Suprapubic skin (tissue), 4 donors: ENCODE results near the gene SLC6A18. TPM values are rescaled to one million over a fixed set of nuclear protein-coding genes. Genes with fewer than 3 reads are reported as not detected.
"Not testable (repeated sequence)": the region's sequence is repeated elsewhere in the genome, so short reads cannot be mapped to it uniquely, and the experiment has no call there.

Source experiments
- DNase-seq, 2 donors: peaks; one replicate each; pipeline ENCODE4 v3.0.0-alpha.2; 2019; ENCODE audit warnings: low spot score in 2 of 2
- H3K27ac ChIP-seq: fragments of 200-600 bp; sonication (generic); one replicate; pipeline ENCODE4 v1.5.1; 2019
- H3K27me3 ChIP-seq: fragments of 200-600 bp; sonication (generic); one replicate; pipeline ENCODE4 v1.5.1; 2019
- H3K36me3 ChIP-seq: fragments of 200-600 bp; sonication (generic); one replicate; pipeline ENCODE4 v1.5.1; 2019
- H3K4me1 ChIP-seq: fragments of 200-600 bp; sonication (generic); one replicate; pipeline ENCODE4 v1.5.1; 2019
- H3K4me3 ChIP-seq: fragments of 200-600 bp; sonication (generic); one replicate; pipeline ENCODE4 v1.5.1; 2019; ENCODE audit warnings: mild to moderate bottlenecking
- H3K9me3 ChIP-seq: fragments of 200-600 bp; sonication (generic); one replicate; pipeline ENCODE4 v1.5.1; 2019
- CTCF ChIP-seq, 2 donors: fragments of 200-600 bp in 1 of 2; fragments of 450-650 bp in 1 of 2; sonication (generic) in 1 of 2; IDR thresholded peaks; one replicate each; pipeline ENCODE4 v1.5.1; 2016 to 2019; ENCODE audit warnings: antibody characterized with exemption in 2 of 2, mild to moderate bottlenecking in 1 of 2, moderate library complexity in 1 of 2
- EP300 ChIP-seq: sonication (generic); formaldehyde crosslinking; IDR thresholded peaks from one replicate; pipeline ENCODE4 v1.6.1; 2017; ENCODE audit warnings: antibody characterized with exemption
- POLR2A ChIP-seq, 2 donors: fragments of 450-650 bp; IDR thresholded peaks; one replicate each; pipeline ENCODE4 v1.6.1; 2017; ENCODE audit warnings: antibody characterized with exemption in 2 of 2, mild to moderate bottlenecking in 2 of 2, moderate library complexity in 2 of 2
- POLR2AphosphoS5 ChIP-seq, 3 donors: sonication (generic); formaldehyde crosslinking; IDR thresholded peaks; one replicate each; pipeline ENCODE4 v1.6.1; 2017; ENCODE audit warnings: antibody characterized with exemption in 3 of 3
- WGBS: methylation state at CpG from one replicate; pipeline ENCODE4 v1.1.5; 2018; 5-methylcytosine and 5-hydroxymethylcytosine counted together
- total RNA-seq, 4 donors: library from RNA; depleted of rRNA; stranded (reverse); fragments of >200 nt; gene quantifications; one replicate each; pipeline ENCODE4 v1.1.0, GENCODE V29; 2016

SLC6A18 gene
- total RNA-seq, 4 donors from 2014 or later: not detected

DNA sequence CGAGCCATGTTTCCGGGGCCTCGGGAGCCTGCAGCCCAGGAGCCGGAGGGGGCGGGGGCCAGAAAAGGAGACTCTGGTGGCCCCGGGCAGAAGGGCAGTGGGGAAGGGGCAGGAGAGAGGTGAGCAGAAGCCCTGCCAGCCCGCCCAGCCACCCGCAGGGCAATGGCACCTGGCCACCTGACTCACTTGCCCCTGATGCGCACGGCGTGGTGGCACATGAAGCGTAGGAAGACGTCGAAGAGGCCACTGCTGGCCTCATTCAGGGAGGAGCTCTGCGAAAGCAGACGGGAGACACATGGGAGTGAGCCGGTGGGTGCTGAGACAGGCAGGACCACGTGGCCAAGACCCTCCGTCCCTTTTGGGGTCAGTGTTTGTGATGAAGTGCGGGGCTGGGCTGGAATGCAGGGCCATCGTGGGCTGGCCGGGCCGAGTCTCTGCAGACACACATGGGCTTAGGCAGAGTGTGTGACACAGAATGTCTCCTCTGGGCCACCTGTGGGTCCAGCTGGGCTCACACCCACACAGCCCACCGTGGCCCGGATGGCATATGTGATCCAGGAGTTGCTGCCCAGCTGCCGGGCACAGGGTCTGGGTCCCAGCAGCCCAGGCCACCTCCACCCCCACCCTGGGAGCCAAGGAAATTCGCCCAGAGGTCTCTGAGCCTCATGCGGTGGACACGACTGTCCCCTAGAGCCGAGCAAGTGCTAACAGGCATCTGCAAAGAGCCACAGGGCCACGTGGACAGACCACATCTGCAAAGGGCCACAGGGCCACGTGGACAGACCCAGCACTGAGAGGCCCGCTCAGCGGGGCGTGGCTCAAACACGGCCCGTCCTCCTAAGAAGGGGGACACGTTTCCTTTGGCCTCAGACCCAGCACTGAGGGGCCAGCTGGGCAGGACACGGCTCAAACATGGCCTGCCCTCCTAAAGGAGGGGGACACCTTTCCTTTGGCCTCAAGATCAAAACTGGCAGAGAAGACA is 46.0 kb downstream of the SLC6A18 start:
- Histone ChIP-seq H3K4me3 (no peak overlapping the region), H3K36me3 (no peaks in the 10 kb centered on the region), H3K27me3 (no peaks in the 10 kb centered on the region), H3K9me3 (no peaks in the 10 kb centered on the region), H3K27ac (no peak overlapping the region), H3K4me1 (no peaks in the 10 kb centered on the region)
- DNase-seq: no peak
- TF ChIP-seq POLR2AphosphoS5 (IDR thresholded peaks at IDR 0.05) (no peak), POLR2A (IDR thresholded peaks at IDR 0.05) (no peak), EP300 (no peak), CTCF (IDR thresholded peaks at IDR 0.05) (no peak)
- 93% methylated on average over 27 of the region's 39 CpGs for WGBS

DNA sequence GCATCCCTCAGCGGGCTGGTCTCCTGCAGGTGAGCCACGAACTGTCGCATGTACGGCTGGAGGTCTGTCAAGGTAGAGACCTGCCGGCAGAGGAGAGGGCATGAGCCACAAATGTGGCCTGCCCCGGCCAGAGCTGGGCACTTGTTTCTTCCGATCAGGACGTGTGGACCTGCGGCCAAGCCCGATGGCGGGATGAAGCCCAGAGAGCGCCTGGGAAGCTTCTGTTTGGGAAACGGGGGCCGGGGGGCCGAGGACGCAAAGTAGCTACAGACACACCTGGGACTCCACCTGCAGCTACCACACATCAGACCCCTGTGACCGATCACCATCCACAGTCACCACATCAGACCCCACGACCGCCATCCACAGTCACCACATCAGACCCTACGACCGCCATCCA is 47.0 kb downstream of the SLC6A18 start:
- Histone ChIP-seq H3K27ac (no peak overlapping the region), H3K9me3 (no peaks in the 10 kb centered on the region), H3K36me3 (no peaks in the 10 kb centered on the region), H3K27me3 (no peaks in the 10 kb centered on the region), H3K4me3 (no peak overlapping the region), H3K4me1 (no peaks in the 10 kb centered on the region)
- DNase-seq: no peak
- WGBS: 94% methylated on average over 5 of the region's 21 CpGs
- TF ChIP-seq POLR2A (IDR thresholded peaks at IDR 0.05): no peak
- no peak for TF ChIP-seq CTCF (IDR thresholded peaks at IDR 0.05)
- no peak for TF ChIP-seq EP300
- no peak for TF ChIP-seq POLR2AphosphoS5 (IDR thresholded peaks at IDR 0.05)

DNA sequence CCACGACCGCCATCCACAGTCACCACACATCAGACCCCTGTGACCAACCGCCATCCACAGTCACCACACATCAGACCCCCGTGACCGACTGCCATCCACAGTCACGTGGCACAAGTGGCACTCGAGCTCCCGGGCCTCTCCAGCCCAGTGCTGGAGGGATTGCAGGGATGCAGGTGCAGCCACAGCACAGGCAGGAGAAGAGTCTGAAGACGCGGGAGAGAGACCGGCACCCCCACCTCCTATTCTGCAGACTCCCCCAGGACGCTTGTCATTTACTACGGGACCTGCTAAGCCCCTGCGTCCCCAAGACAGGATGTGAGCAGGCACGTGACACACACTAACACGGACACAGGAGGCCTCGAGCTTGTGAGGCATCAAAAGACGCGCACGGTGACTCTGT is 48.6 kb downstream of the SLC6A18 start:
- no peak for TF ChIP-seq POLR2AphosphoS5 (IDR thresholded peaks at IDR 0.05)
- Histone ChIP-seq H3K27me3 (no peaks in the 10 kb centered on the region), H3K9me3 (no peaks in the 10 kb centered on the region), H3K4me3 (no peak overlapping the region), H3K36me3 (no peaks in the 10 kb centered on the region), H3K27ac (no peak overlapping the region), H3K4me1 (no peaks in the 10 kb centered on the region)
- no peak for DNase-seq
- WGBS: 96% methylated on average over 12 of the region's 20 CpGs

DNA sequence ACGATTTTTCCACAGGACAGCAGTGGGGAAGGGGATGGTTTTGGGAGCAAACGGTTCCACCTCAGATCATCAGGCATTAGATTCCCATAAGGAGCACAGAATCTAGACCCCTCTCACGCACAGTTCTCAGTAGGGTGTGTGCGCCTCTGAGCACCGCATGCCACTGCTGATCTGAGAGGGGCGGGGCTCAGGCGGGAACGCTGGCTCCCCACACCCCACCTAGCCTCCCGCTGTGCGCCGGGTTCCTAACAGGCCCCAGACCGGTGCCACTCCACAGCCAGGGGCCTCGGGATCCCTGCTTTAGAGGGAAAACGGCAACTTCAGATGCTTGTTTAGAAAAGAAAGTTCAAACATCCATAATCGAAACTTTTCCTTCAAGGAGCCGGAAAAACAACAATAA is 49.3 kb downstream of the SLC6A18 start:
- no peaks in the 10 kb centered on the region for H3K27me3 ChIP-seq
- TF ChIP-seq POLR2AphosphoS5 (IDR thresholded peaks at IDR 0.05) (no peak), CTCF (IDR thresholded peaks at IDR 0.05) (no peak), EP300 (no peak), POLR2A (IDR thresholded peaks at IDR 0.05) (no peak)
- 74% methylated on average over 16 of the region's 16 CpGs for WGBS

DNA sequence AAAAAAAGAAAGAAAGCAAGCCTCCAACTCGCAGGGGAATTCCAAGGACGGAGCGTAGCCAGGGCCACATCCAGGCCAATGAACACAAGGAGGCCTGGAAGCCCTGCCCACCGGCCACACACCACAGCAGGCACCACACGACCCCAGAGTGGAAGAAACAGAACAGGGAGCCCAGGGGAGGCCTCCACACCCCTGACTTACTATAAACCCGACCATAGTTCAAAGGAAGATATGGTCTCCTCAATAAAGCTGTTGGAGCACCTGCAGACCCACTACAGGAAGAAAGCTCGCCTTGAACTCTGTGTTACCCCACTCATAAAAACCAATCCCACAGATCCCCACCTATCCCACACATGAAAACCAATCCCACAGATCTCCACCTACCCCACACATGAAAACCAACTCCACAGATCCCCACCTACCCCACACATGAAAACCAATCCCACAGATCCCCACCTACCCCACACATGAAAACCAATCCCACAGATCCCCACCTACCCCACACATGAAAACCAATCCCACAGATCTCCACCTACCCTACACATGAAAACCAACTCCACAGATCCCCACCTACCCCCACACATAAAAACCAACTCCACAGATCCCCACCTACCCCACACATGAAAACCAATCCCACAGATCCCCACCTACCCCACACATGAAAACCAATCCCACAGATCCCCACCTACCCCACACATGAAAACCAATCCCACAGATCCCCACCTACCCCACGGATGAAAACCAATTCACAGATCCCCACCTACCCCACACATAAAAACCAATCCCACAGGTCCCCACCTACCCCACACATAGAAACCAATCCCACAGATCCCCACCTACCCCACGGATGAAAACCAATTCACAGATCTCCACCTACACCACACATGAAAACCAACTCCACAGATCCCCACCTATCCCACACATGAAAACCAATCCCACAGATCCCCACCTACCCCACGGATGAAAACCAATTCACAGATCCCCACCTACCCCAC is 50.5 kb downstream of the SLC6A18 start:
- H3K4me3 ChIP-seq, DNase-seq, H3K36me3 ChIP-seq, H3K4me1 ChIP-seq, H3K9me3 ChIP-seq, H3K27ac ChIP-seq, H3K27me3 ChIP-seq: not testable (repeated sequence)
- WGBS: 73% methylated on average over 10 of the region's 10 CpGs

More for the DNA sequence above, 49.3 kb downstream of the SLC6A18 start:
- no peak for DNase-seq
- H3K9me3 ChIP-seq: no peaks in the 10 kb centered on the region
- no peaks in the 10 kb centered on the region for H3K4me1 ChIP-seq
- H3K36me3 ChIP-seq: no peaks in the 10 kb centered on the region
- no peak overlapping the region for H3K4me3 ChIP-seq
- no peak overlapping the region for H3K27ac ChIP-seq

DNA sequence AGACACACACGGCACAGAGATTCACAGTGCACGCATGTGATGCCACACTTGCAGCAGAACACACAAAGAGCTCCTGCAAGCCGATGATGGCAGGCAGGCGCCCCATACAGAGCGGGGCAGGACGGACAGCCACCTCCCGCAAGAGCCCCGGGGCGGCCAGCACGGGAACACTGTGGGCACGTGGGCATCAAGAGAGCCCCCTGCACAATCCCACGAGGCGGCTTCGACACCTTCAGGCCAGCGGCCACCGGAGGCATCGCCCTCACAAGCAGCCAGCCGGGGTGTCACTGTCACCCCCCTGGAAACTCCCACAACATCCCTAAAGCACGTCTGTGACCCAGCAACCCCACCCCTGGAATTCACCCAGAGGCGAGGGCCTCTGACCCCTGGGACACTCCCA is 51.7 kb downstream of the SLC6A18 start:
- Histone ChIP-seq H3K4me1 (no peaks in the 10 kb centered on the region), H3K27ac (no peak overlapping the region), H3K27me3 (no peaks in the 10 kb centered on the region), H3K4me3 (no peak overlapping the region), H3K9me3 (no peaks in the 10 kb centered on the region), H3K36me3 (no peaks in the 10 kb centered on the region)
- TF ChIP-seq EP300 (no peak), POLR2A (IDR thresholded peaks at IDR 0.05) (no peak), CTCF (IDR thresholded peaks at IDR 0.05) (no peak), POLR2AphosphoS5 (IDR thresholded peaks at IDR 0.05) (no peak)
- 81% methylated on average over 10 of the region's 20 CpGs for WGBS
- no peak for DNase-seq
